ENCODE data around the gene TBC1D22B. TPM values are rescaled to one million over a fixed set of nuclear protein-coding genes. Genes with fewer than 3 reads are reported as not detected.
"Not testable (repeated sequence)": the region's sequence is repeated elsewhere in the genome, so short reads cannot be mapped to it uniquely, and the experiment has no call there.

Gene TBC1D22B
- total RNA-seq, 1 donor from 2014 or later = 12.5 TPM

DNA sequence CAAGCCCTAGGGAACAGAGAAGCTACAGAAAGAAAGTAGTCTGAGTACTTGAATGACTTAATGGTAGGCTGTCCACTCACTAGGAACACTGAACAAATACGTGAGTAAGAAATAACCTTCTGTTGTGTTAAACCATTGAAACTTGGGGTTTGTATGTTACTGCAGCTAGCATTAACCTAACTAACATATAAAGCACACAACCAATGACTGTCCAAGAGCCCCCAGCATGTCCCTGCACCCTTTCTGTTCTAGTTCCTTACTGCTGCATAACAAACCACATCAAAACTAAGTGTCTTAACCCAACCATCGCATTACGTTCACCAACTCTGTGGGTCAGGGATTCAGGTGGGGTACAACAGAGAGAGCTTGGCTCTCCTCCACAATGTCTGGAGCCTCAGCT, 85.7 kb downstream of the TBC1D22B start:
- Histone ChIP-seq H3K9me3 (no peaks in the 10 kb centered on the region), H3K4me3 (no peak overlapping the region), H3K27me3 (no peaks in the 10 kb centered on the region), H3K27ac (no peak overlapping the region), H3K36me3 (no peaks in the 10 kb centered on the region), H3K4me1 (no peaks in the 10 kb centered on the region)
- TF ChIP-seq POLR2A (IDR thresholded peaks at IDR 0.05) = no peak
- no peak for TF ChIP-seq POLR2AphosphoS5 (IDR thresholded peaks at IDR 0.05; ENCODE audit: insufficient read depth in 1 of 2, low read depth in 1 of 2)
- TF ChIP-seq CTCF (IDR thresholded peaks at IDR 0.05) = no peak
- intact Hi-C loops (cut with DNase I) = no loop called here
- DNase-seq (ENCODE audit: extremely low spot score in 2 of 2) = no peak

GRCh38 chr6:37344308-37344707, 86.7 kb downstream of the TBC1D22B start:
- no peaks in the 10 kb centered on the region for H3K9me3 ChIP-seq
- no peaks in the 10 kb centered on the region for H3K27me3 ChIP-seq
- H3K36me3 ChIP-seq = no peaks in the 10 kb centered on the region
- no peak overlapping the region for H3K4me3 ChIP-seq
- TF ChIP-seq POLR2AphosphoS5 (IDR thresholded peaks at IDR 0.05; ENCODE audit: insufficient read depth in 1 of 2, low read depth in 1 of 2) (no peak), CTCF (IDR thresholded peaks at IDR 0.05) (no peak), POLR2A (IDR thresholded peaks at IDR 0.05) (no peak)
- H3K27ac ChIP-seq = no peak overlapping the region
- H3K4me1 ChIP-seq = no peaks in the 10 kb centered on the region
- no peak for DNase-seq (ENCODE audit: extremely low spot score in 2 of 2)
- intact Hi-C loops (cut with DNase I) = no loop called here

DNA sequence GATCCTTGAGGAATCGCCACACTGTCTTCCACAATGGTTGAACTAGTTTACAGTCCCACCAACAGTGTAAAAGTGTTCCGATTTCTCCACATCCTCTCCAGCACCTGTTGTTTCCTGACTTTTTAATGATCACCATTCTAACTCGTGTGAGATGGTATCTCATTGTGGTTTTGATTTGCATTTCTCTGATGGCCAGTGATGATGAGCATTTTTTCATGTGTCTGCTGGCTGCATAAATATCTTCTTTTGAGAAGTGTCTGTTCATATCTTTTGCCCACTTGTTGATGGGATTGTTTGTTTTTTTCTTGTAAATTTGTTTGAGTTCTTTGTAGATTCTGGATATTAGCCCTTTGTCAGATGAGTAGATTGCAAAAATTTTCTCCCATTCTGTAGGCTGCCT, 88.2 kb downstream of the TBC1D22B start:
- DNase-seq (ENCODE audit: extremely low spot score in 2 of 2); H3K36me3 ChIP-seq; H3K27me3 ChIP-seq; H3K4me1 ChIP-seq; intact Hi-C loops (cut with DNase I); H3K9me3 ChIP-seq; H3K27ac ChIP-seq; H3K4me3 ChIP-seq: not testable (repeated sequence)

GRCh38 chr6:37347177-37347576, 89.6 kb downstream of the TBC1D22B start:
- no peak overlapping the region for H3K4me3 ChIP-seq
- no peaks in the 10 kb centered on the region for H3K9me3 ChIP-seq
- no peaks in the 10 kb centered on the region for H3K27me3 ChIP-seq
- intact Hi-C loops (cut with DNase I) = no loop called here
- no peak for TF ChIP-seq CTCF (IDR thresholded peaks at IDR 0.05)
- TF ChIP-seq POLR2A (IDR thresholded peaks at IDR 0.05) = no peak
- TF ChIP-seq POLR2AphosphoS5 (IDR thresholded peaks at IDR 0.05; ENCODE audit: insufficient read depth in 1 of 2, low read depth in 1 of 2) = no peak
- H3K27ac ChIP-seq = no peak overlapping the region
- no peaks in the 10 kb centered on the region for H3K4me1 ChIP-seq
- H3K36me3 ChIP-seq = no peaks in the 10 kb centered on the region
- no peak for DNase-seq (ENCODE audit: extremely low spot score in 2 of 2)

GRCh38 chr6:37347670-37348111, 90.1 kb downstream of the TBC1D22B start:
- H3K27me3 ChIP-seq = no peaks in the 10 kb centered on the region
- no peak overlapping the region for H3K4me3 ChIP-seq
- DNase-seq (ENCODE audit: extremely low spot score in 2 of 2) = no peak
- H3K9me3 ChIP-seq = no peaks in the 10 kb centered on the region
- H3K27ac ChIP-seq = no peak overlapping the region
- H3K36me3 ChIP-seq = no peaks in the 10 kb centered on the region
- no peaks in the 10 kb centered on the region for H3K4me1 ChIP-seq
- no peak for TF ChIP-seq CTCF (IDR thresholded peaks at IDR 0.05)
- TF ChIP-seq POLR2A (IDR thresholded peaks at IDR 0.05) = no peak
- TF ChIP-seq POLR2AphosphoS5 (IDR thresholded peaks at IDR 0.05; ENCODE audit: insufficient read depth in 1 of 2, low read depth in 1 of 2) = no peak
- intact Hi-C loops (cut with DNase I) = no loop called here

DNA sequence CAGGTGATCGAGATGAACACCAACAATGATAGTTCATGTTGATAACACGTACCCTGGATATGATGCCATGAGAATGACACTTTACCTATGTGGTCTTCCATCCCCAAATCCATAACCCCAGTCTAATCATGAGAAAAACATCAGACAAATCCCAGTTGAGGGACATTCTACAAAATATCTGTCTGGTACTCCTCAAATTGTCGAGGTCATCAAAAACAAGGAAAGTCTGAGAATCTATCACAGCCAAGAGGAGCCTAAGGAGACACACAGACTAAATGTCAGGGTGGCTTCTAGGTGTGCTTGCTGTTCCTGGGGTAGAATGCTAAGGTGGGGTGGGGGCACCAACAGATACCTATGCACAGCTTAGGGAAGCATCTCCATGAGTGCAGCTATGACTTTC, 93.5 kb downstream of the TBC1D22B start:
- Histone ChIP-seq H3K9me3 (no peaks in the 10 kb centered on the region), H3K27me3 (no peaks in the 10 kb centered on the region), H3K4me3 (no peak overlapping the region), H3K36me3 (no peaks in the 10 kb centered on the region), H3K27ac (no peak overlapping the region), H3K4me1 (peaks cover 19% of the 10 kb centered on the region)
- no peak for TF ChIP-seq POLR2AphosphoS5 (IDR thresholded peaks at IDR 0.05; ENCODE audit: insufficient read depth in 1 of 2, low read depth in 1 of 2)
- DNase-seq (ENCODE audit: extremely low spot score in 2 of 2) = no peak
- intact Hi-C loops (cut with DNase I) = no loop called here
